Activated CD4-positive, alpha-beta T cell treated with anti-CD3 and anti-CD28 coated beads, Interleukin-2, Interleukin-4, amounts not matched to agents 100 ng/mL and 50 ng/mL, durations not matched to agents 16 hours and 8 hours (primary cell): ENCODE results near the gene FGFBP3.

Experiments
- DNase-seq: peaks from one replicate; pipeline ENCODE4 v3.0.0-alpha.2; 2020; ENCODE audit warnings: low spot score

The FGFBP3 gene

DNA sequence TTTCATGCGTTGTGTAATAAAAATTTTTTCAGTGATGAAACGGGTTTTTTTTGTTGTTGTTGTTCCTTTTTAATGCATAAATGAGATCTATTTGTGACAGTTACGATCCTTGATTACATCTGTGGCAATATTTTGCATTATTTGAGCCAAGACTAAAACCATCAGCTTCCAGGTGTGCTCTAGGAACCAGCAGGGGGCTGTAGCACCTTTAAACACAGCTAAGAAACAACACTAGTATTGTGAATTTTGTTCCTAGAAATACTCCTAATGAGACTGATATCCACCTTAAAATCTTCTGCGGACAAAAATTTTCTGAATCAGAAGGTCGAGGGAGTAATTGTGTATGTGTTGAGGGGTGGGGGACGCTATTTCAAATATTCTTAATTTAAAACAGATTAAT, 52.6 kb downstream of the FGFBP3 start:
- DNase-seq = no peak
